Mononuclear cell (primary cell): ENCODE data around the gene ZNF746. TPM values are rescaled to one million over a fixed set of nuclear protein-coding genes. Genes with fewer than 3 reads are reported as not detected.
"Not testable (repeated sequence)": the region's sequence is repeated elsewhere in the genome, so short reads cannot be mapped to it uniquely, and the experiment has no call there.

Experiments used
- H3K27me3 ChIP-seq: 2 replicates; pipeline ENCODE4 v1.6.0; 2011; ENCODE audit warnings: low read length, control low read depth; ENCODE audit not compliant: insufficient read depth
- H3K4me1 ChIP-seq: 2 replicates; pipeline ENCODE4 v1.5.1; 2011; ENCODE audit warnings: mild to moderate bottlenecking, low read length, control low read depth; ENCODE audit not compliant: insufficient read depth
- H3K4me3 ChIP-seq: 2 replicates; pipeline ENCODE4 v1.5.1; 2011; ENCODE audit warnings: mild to moderate bottlenecking, low read length, moderate library complexity
- H3K9me3 ChIP-seq: 2 replicates; pipeline ENCODE4 v1.5.1; 2011; ENCODE audit warnings: low read depth, mild to moderate bottlenecking, control low read depth, low read length
- total RNA-seq: library from RNA; depleted of rRNA; stranded (reverse); fragments of >200 nt; gene quantifications from one replicate; pipeline ENCODE4 v1.2.3, GENCODE V29; 2012

Gene ZNF746
- total RNA-seq, 1 donor: 38.1 TPM

DNA sequence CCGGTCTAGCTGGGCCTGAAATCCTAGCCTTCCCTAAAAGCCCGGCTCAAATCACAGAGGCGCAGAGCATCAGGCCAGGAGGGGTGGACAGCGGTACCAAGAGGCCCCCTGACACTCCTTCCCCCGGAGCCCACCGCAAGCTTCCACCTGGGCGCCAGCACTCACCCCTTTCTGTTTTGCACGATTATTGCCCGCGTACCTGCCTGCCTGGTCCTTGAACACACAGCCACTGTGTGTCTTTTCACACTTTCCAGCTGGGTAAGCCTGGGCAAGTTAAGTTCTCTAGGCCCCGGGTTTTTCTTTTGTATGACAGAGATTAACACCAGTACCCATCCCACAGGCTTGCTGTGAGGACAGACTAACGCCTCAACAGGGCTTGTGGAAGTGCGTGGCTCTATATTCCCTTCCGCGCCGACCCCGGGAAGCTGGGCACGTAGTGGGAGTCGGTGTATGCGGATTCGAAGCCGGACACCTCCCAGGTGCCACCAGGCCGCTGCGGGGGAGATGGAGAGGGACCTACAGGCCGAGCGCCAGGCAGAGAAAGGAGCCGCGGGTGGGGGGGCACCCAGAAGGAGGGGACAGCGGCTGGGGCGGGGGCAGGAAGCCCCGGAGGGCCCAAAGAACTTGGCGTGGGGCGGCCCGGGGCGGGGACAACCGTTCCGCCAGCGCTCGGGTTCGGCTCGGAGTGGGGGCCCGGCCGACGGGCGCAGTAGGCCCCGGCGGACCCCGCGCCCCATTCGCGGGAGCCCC lies 792 bp downstream of the ZNF746 start:
- H3K4me3 ChIP-seq: peak overlapping the region; percentile 58
- H3K27me3 ChIP-seq: no peaks in the 10 kb centered on the region
- H3K9me3 ChIP-seq: no peaks in the 10 kb centered on the region
- peaks cover 31% of the 10 kb centered on the region for H3K4me1 ChIP-seq

DNA sequence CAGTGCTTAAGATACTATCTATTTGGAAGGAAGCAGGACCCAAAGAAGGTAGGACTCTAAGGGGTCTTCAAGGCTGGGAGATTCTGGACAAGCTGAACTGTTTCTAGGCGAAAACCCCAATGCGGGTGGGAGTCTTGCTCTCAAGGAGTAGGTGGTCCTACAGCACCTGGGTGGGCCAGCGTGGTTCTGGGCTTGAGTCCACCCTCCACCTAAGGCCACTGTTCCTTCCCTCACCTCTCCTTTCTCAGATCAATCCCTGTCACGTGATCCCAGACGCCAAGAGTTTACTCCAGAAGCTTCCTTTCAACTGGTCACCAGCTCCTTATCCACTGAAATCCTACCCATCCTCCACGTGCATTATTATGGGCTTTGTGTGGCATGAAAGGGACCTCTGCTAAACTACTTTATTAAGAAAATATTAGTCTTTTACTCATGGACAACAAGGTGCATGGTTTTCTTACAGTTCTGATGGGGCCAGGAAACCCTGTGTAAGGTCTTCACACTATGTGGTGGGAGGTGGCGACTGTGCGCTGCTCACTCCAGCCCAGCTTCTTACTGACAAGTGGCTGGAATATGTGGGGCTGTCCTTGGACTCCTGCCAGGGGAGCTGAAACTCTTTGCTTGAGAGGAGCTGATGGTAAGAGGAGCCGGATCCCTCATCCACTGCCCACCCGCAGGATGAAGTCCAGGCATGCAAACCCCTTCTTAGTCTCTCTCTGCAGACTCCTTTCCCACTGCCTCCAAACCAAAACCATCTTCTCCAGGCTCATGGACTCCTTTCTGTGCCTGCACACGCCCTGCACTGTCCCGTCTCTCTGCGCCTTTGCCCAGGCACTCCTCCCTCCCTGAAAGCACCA lies 1.6 kb downstream of the ZNF746 start:
- Histone ChIP-seq H3K9me3 (no peaks in the 10 kb centered on the region), H3K4me1 (peaks cover 31% of the 10 kb centered on the region), H3K27me3 (no peaks in the 10 kb centered on the region), H3K4me3 (peak overlapping the region; percentile 58)

DNA sequence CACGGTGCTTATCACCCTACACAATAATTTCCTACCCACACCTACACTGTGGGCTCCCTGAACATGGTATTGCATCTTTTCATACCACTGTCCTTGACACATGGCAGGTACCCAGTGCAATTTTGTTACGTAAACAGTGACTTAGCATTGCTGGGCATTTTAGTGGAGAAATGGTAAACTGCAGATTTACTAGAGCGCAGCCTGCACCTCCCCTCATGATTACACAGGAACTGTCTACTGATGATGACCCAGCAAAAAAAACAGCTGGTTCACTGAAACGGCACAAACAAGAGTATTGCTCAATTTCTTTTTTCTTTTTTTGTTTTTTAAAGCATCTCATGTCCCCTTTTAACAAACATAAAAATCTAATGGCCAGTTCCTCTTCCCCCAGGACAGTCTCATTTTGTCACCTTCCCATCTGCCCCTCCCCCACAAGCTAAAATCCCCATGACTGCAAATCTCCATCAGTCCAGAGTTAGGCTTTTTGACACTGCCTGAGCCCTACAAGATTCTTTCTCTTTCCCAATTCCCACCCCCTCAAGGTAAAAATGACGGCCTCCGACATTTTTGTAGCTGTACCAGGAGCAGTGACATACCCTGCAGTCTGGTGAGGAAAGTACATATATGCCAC lies 2.8 kb downstream of the ZNF746 start:
- Histone ChIP-seq H3K4me1 (peaks cover 31% of the 10 kb centered on the region), H3K4me3 (peak overlapping the region; percentile 9), H3K27me3 (no peaks in the 10 kb centered on the region), H3K9me3 (no peaks in the 10 kb centered on the region)

DNA sequence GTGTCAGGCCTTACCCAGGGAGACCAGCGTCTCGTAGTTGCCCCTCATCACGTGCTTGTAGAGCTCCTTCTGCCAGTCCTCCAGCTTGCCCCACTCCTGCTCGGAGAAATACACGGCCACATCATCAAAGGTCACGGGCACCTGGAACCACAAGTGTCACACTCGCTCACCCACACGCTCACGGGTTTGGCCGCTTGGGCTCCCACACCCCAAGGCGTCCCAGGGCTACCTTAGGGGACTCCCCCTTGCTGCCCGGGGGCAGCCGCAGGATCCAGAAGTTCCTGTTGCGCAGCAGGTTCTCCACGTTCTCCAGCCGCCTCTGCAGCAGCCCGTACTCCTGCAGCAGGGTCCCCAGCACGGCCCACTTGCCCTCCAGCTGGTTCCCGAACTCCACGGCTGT lies 3.6 kb downstream of the ZNF746 start:
- H3K9me3 ChIP-seq, H3K4me3 ChIP-seq: not testable (repeated sequence)
- H3K4me1 ChIP-seq: peaks cover 31% of the 10 kb centered on the region

DNA sequence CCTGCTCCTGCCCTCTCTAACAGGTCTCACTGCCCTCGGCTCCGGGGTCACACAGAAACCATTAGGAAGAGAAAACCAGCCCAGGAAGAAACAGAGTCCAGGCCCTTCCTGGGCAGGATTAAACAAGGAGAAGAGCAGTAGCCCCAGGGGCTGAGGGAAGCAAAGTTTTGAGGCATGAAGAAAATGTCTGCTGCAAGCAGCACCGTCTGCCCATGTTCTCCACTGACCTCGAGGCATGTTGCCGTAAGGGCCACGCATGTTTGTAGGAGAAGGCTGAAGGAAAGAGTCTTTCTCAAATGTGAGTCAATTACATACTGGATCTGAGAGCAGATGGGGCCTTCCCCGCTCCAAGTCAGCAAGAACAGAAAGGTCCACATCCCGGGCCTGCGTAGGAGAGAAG lies 4.2 kb downstream of the ZNF746 start:
- Histone ChIP-seq H3K9me3 (no peaks in the 10 kb centered on the region), H3K4me1 (peaks cover 31% of the 10 kb centered on the region), H3K27me3 (no peaks in the 10 kb centered on the region), H3K4me3 (no peak overlapping the region)

More for the DNA sequence above, 3.6 kb downstream of the ZNF746 start:
- not testable (repeated sequence) for H3K27me3 ChIP-seq

DNA sequence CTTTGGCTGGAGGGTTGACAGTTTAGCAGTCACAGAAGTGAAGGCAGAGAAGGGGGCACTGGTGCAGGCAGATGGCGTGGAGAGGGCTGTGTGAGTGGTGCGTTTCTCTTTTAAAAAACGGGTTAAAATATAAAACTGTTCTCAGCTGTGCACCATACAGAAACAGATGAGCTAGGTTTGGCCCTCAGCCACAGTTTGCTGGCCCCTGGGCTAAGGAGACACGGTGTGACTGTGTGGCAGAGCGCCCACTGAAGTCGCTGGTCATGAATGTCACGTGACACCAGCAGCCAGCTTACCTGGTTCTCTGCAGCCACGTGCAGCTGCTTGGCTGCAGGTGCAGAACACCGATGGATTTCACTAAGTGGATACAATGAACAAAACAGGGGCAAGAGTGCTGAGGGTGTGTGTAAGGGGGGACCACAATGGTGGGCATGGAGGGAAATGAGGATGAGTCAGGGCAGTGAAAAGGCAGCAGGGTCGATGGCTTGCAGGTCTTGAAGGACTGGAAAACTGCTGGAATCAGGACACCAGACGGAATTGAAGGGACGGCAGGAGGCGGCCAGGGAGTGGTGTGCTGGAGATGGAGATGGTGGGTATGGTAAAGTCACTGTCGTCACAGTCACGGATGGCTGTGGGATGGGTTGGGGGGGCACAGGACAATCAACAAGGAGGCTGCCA lies 7.4 kb downstream of the ZNF746 start:
- H3K4me3 ChIP-seq: no peak overlapping the region
- no peaks in the 10 kb centered on the region for H3K27me3 ChIP-seq
- no peaks in the 10 kb centered on the region for H3K9me3 ChIP-seq

DNA sequence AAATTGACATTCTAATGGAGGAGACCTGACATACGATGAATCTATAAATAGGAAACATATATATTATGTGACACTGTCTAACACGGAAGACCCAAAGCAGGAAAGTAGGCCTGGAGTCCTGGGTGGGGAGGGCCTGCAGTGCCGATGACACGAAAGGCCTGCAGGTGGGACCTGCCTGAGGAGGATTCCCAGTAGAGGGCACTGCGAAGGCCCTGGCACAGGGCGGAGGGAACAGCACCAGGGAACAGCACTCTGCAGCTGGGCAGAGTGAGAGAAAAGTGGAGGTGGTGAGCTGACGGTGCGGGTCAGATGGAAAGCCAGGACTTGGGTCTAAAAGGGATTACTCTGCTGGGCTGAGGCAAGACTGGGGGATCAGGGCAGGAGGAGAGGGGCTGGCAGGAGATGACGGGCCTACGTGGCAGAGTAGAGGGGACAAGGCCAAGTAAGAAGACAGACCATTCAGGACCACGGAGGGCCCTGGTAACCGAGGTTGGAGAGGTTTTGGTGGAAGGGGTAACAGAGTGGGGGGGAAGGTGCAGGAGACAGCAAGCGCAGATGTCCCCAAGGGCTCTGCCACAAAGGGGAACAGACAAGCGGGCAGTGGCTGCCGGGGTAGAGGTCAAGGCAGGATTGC lies 8.1 kb downstream of the ZNF746 start:
- no peak overlapping the region for H3K4me3 ChIP-seq
- H3K4me1 ChIP-seq: peaks cover 2% of the 10 kb centered on the region
- no peaks in the 10 kb centered on the region for H3K27me3 ChIP-seq
- no peaks in the 10 kb centered on the region for H3K9me3 ChIP-seq

More for the DNA sequence above, 7.4 kb downstream of the ZNF746 start:
- peaks cover 9% of the 10 kb centered on the region for H3K4me1 ChIP-seq

DNA sequence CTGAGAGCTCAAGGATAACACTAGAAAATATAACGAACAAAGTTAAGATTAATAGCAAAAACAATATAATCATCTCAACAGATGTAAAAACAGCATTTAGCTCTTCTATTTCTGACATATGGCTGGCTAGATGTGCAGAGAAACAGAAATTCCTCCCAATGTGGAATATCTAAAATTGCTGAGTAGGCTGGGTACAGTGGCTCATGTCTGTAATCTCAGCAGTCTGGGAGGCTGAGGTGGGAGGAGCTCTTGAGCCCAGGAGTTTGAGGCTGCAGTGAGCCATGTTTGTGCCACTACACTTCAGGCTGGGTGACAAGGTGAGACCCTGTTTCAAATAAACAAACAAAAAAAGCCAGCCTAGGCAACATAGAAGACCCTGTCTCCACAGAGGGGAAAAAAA lies 18.0 kb downstream of the ZNF746 start:
- H3K4me1 ChIP-seq: no peaks in the 10 kb centered on the region
- no peaks in the 10 kb centered on the region for H3K9me3 ChIP-seq
- no peak overlapping the region for H3K4me3 ChIP-seq
- H3K27me3 ChIP-seq: no peaks in the 10 kb centered on the region

DNA sequence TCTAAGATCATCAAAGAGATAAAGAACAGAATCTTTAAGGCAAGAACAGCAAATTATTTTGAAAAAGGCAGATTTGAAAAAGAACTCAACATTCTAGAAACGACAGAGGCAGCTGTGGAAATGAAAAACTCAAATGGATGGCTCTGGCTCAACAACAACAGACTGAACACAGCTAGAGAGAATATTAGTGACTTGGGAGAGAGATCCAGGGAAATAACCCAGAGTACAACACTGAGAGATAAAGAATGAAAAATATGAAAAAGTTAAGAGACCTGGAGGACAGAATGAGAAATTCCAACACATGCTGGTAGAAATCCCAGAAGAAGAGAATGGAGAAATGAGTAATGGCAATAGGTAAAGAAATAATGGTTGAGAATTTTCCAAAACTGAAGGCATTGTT lies 18.9 kb downstream of the ZNF746 start:
- no peaks in the 10 kb centered on the region for H3K27me3 ChIP-seq
- no peaks in the 10 kb centered on the region for H3K9me3 ChIP-seq
- H3K4me1 ChIP-seq: no peaks in the 10 kb centered on the region
- no peak overlapping the region for H3K4me3 ChIP-seq

DNA sequence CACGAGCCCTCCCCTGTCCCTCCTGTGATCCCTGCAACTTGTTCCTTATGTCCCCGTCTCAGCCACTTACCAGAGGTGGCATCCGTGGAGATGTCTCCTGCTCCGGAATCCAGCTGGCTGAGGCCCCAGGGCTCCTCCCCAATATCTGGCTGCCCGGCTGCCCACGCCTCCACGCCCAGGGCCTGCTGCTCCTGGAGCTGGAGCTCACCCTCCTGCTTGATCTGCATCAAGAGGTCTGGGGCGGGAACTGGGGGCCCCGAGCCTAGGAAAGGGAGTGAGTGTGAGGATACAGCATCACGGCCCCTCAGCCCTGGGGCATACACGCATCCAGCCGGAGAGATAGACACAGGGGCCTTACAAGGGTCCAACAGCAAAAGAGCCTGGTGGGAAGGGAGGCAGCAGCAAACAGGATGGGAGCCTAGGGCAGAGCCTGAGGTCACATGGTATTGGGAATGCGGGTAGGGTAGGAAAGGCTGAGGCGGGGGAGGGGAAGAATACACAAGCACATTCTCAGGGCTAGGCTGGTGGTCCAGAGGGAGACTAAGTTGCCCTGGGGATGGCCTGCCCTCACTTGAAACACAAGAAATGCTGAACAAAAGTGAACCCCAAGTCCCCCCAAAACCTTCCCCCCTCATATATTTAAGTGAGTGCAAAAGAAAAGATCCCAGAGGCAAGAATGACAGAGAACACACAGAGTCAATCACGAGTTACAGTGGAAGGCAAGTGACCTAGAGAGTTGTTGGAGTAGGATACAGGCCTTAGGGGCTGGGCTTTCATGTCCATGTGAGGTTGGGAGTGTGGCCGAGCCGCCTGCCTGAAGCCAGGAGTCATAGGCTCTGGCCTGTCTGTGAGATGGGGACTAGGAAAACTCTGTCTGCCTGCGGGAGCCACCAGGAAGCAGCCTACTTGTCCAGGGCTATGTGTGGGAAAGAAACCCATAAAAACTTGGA lies 19.8 kb downstream of the ZNF746 start:
- Histone ChIP-seq H3K27me3 (no peaks in the 10 kb centered on the region), H3K4me1 (no peaks in the 10 kb centered on the region), H3K9me3 (no peaks in the 10 kb centered on the region), H3K4me3 (no peak overlapping the region)

DNA sequence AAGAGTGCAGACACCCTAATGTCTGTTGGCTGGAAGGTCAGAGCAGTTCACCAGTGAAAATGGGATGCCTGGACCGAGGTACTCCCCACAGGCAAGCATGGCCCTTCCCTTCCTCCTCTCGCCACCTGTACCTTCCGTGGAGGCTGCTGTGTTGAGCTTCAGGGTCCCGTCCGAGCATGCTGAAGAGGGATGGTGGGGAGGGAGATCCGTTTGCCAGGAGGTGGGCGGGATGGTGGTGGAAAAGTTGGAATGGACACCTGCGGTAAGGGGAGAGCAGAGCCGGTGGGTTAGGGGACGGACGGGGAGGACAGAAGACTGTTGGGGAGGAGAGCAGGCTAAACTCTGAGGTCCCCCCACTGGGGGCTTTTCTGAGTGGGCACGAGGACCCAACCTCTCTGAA lies 20.8 kb downstream of the ZNF746 start:
- Histone ChIP-seq H3K27me3 (no peaks in the 10 kb centered on the region), H3K9me3 (no peaks in the 10 kb centered on the region), H3K4me1 (no peaks in the 10 kb centered on the region), H3K4me3 (no peak overlapping the region)

DNA sequence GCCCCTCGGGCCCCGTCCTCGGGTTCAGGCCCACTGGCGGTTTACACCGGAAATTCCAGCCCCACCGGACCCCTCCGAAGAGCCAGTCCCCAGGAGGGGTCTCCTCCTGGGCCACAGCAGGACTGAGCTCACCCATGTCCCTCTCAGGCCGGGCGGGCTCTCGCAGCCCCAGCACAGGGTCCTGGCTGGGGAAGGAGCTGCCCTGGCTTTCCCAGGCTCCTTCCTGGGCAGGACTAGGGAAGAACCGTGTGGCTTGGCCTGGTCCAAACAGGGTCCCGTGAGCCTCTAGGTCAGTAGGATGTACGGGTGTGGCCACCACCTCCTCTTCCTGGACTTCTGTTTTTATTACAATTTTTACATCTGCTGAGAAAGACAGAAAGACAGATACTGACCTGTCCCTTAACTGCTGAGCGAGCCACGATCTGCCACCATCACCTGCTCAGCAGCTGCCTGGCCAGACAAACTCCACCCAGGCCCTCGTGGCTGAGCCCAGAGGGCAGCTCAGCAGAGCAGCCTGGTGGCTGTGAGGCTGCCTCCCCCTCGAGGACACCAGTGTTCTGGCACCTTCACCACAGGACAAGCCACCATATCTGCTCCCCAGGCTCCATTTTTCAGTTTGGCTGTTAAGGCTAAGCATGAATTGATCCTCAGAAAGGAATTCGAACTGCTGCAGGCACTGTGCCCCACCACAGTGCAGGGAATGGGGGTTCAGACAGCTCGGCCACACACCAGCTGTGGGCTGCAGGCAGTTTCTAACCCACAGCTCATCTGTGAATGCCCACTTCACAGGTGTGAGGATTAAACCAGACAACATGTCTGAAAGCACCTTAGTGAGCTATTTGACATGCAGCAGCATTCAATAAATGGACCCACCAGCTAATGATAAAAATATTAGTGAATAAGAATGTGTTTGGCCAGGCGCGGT lies 22.2 kb downstream of the ZNF746 start:
- Histone ChIP-seq H3K4me3 (no peak overlapping the region), H3K9me3 (no peaks in the 10 kb centered on the region), H3K4me1 (no peaks in the 10 kb centered on the region), H3K27me3 (no peaks in the 10 kb centered on the region)
